NCI-H748 (cell line): ENCODE data around the gene ART5.
A peak's percentile ranks its signal among the peaks of the same experiment; 100 is the strongest.
"Not testable (repeated sequence)": the region's sequence is repeated elsewhere in the genome, so short reads cannot be mapped to it uniquely, and the experiment has no call there.

Source experiments
- DNase-seq: peaks from one replicate; lab custom pipeline; 2025; ENCODE audit not compliant: unreplicated experiment; lab: John Stamatoyannopoulos, UW

ART5 gene

GRCh38 chr11:3659595-3660515 is 18.1 kb upstream of the ART5 start:
- peak; percentile 65 for DNase-seq

- DNase-seq = no peak
These were observed 16.5 kb upstream of the ART5 start for GRCh38 chr11:3658252-3658651.

DNA sequence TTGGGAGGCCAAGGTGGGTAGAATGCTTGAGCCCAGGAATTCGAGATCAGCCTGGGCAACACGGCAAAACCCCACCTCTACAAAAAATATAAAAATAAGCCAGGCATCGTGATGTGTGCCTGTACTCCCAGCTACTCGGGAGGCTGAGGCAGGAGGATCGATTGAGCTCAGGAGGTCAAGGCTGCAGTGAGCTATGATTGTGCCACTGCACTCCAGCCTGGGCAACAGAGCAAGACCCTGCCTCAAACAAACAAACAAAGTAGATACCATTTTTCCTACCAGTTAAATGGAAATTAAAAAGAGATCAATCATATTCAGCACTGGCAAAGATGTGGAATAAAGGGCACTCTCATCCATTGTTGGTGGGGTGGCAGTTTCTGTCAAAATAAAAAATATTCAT is 15.5 kb upstream of the ART5 start:
- not testable (repeated sequence) for DNase-seq

GRCh38 chr11:3655547-3655946 is 13.8 kb upstream of the ART5 start:
- DNase-seq = no peak

- not testable (repeated sequence) for DNase-seq
These were observed 10.7 kb upstream of the ART5 start for GRCh38 chr11:3652514-3652913.

DNA sequence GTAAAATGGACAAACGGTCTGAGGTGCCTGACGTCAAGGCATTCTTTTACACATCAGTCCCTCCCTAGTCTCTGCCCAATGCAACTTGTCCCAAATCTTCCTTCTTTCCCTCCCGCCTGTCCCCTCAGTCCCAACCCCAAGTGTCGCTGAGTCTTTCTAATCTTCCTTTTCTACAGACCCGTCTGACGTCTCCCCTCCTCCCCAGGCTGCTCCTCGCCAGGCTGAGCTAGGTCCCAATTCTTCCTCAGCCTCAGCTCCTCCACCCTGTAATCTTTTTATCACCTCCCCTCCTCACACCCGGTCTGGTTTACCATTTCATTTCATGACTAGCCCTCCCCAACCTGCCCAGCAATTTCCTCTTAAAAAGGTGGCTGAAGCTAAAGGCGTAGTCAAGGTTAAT is 7.6 kb upstream of the ART5 start:
- not testable (repeated sequence) for DNase-seq

- not testable (repeated sequence) for DNase-seq
These were observed 7.1 kb upstream of the ART5 start for GRCh38 chr11:3648843-3649242.

- no peak for DNase-seq
These were observed 3.8 kb upstream of the ART5 start for GRCh38 chr11:3645552-3645951.

GRCh38 chr11:3644817-3645235 is 3.0 kb upstream of the ART5 start, which contains the start of gene ART1:
TSS of gene ART1 (plus strand) at chr11:3645128. CDS start at chr11:3659214, 14,086 bp downstream.
- peak; percentile 43 for DNase-seq

- not testable (repeated sequence) for DNase-seq
These were observed 1.3 kb upstream of the ART5 start for GRCh38 chr11:3643102-3643546.

GRCh38 chr11:3642071-3642951 is 519 bp upstream of the ART5 start:
- DNase-seq = peak; percentile 91

DNA sequence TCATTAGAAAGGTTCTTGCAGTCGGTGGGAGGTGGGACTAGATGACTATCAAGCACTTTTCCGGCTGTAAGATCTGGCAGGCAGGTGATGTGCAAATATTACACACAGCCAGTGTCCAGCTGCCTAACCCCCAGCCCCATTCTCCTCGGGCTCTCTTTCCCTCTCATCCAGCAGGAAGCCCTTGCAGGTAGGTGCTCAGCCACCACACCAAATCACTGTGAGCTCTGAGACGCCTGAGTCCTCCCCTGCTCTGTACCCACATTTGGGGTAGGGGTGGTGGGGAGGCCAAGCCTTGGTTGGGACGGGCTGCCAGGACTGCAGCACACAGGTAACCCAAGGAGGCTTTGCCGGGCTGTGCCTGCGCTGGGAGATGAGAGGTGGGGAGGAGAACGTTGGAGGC is 601 bp downstream of the ART5 start:
- DNase-seq = no peak

DNA sequence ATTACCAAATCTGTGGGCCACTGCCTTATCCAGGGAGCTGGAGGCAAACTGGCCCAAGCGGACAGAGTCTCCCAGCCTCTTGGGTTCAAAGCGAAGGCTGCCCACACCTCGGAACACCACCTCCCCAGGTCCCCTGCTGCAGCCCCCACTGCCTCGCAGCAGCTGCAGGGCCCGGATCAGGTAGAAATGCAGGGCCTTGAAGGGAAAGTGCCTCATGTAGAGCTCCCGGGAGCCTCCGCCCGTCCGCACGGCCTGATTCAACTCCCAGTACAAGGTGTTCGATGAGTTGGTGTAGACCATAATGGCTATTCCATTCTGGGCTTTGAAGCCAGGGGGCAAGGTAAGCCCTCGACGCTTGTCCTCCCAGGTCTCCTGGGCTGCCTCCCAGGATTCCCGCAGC is 2.0 kb downstream of the ART5 start:
- DNase-seq = no peak

GRCh38 chr11:3638513-3638912 is 3.3 kb downstream of the ART5 start:
- DNase-seq = no peak

GRCh38 chr11:3637201-3637600 is 4.6 kb downstream of the ART5 start:
- no peak for DNase-seq

- no peak for DNase-seq
These were observed 6.0 kb downstream of the ART5 start for GRCh38 chr11:3635641-3636375.

DNA sequence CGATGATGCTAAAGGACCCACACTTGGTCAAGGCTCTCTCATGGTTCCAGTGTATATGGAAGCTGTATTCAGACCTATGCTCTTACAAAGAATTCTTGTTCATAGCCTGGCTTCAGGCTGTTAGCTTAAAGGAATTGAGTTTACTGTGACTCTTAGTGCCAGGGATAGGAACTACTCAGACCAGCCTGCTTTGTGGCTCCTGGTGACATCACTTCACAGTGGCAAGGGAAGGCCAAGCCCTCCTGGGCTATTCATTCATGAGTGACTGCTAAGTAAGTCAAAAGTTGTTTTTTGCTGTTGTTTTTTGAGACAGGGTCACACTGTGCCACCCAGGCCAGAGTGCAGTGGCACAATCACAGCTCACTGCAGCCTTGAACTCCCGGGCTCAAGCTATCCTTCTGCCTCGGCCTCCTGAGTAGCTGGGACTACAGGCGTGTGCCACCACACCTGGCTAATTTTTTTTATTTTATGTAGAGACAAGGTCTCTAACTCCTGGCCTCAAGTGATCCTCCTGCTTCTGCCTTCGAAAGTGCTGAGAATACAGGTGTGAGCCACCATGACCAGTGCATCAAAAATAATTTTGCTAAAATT is 9.6 kb downstream of the ART5 start:
- DNase-seq = no peak

GRCh38 chr11:3631331-3631730 is 10.5 kb downstream of the ART5 start:
- DNase-seq = no peak

DNA sequence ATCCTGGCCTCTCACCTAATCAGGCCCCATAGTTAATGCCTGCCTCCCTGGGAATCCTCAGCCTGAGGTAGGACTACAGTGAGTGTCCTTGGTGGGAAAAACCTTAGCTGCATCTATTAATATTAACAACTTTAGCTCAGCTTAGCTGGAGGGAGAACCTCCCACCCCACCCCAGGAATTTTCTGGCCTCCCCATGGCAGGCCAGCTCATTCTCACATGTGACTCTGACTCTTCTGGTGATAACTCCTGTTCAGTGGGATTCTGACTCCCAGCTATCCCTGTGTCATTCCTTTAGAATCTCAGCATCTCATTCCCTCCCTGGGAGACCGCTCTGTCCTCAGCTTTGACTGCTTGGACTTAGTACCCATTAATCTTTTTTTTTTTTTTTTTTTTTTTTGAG is 14.5 kb downstream of the ART5 start:
- no peak for DNase-seq

GRCh38 chr11:3626250-3626960 is 15.4 kb downstream of the ART5 start:
- no peak for DNase-seq
